SU-DHL-6 (cell line): Measurements from ENCODE around the gene CD83.

Experiments used
- H2AFZ ChIP-seq: fragments of 200-600 bp; sonication (generic); 2 replicates; pipeline ENCODE4 v1.6.1; 2014; ENCODE audit warnings: low read depth, mild to moderate bottlenecking, moderate library complexity, mixed read lengths, antibody characterized with exemption, low read length; ENCODE audit not compliant: severe bottlenecking
- H3F3A ChIP-seq: fragments of 200-600 bp; shearing (Covaris generic); 2 replicates; pipeline ENCODE4 v1.6.0; 2016; ENCODE audit warnings: antibody characterized with exemption, mild to moderate bottlenecking; ENCODE audit not compliant: insufficient read depth
- H3K27ac ChIP-seq: fragments of 200-600 bp; sonication (generic); 2 replicates; pipeline ENCODE4 v1.5.1; 2016; ENCODE audit warnings: low read depth, mild to moderate bottlenecking, low read length, moderate library complexity, mixed read lengths
- H3K27me3 ChIP-seq: fragments of 200-600 bp; sonication (generic), shearing (Covaris generic); 2 replicates; pipeline ENCODE4 v1.6.0; 2014; ENCODE audit warnings: mild to moderate bottlenecking, low read length
- H3K36me3 ChIP-seq: fragments of 200-600 bp; sonication (generic); 2 replicates; pipeline ENCODE4 v1.6.1; 2014; ENCODE audit warnings: mild to moderate bottlenecking, low read length, mixed read lengths
- H3K4me2 ChIP-seq: fragments of 300-600, 200-600 bp; shearing (Covaris generic), sonication (generic); 2 replicates; pipeline ENCODE4 v1.6.0; 2014; ENCODE audit warnings: low read length, low read depth, mild to moderate bottlenecking; ENCODE audit not compliant: poor library complexity, severe bottlenecking
- H3K4me3 ChIP-seq: fragments of 200-600 bp; sonication (generic); 2 replicates; pipeline ENCODE4 v1.5.1; 2014; ENCODE audit warnings: antibody characterized with exemption, low read length, mild to moderate bottlenecking, mixed read lengths; ENCODE audit not compliant: insufficient read depth, poor library complexity, severe bottlenecking
- H3K79me2 ChIP-seq: fragments of 200-600 bp; sonication (generic); 2 replicates; pipeline ENCODE4 v1.6.1; 2014; ENCODE audit warnings: mild to moderate bottlenecking, low read length, moderate library complexity; ENCODE audit not compliant: insufficient read depth
- H3K9ac ChIP-seq: fragments of 200-600 bp; sonication (generic); 2 replicates; pipeline ENCODE4 v1.7.0; 2014; ENCODE audit warnings: mild to moderate bottlenecking, low read length
- H3K9me2 ChIP-seq: fragments of 200-600 bp; sonication (generic); replicated peaks from 2 replicates; pipeline ENCODE4 v1.6.1; 2014; ENCODE audit warnings: low read length; ENCODE audit not compliant: insufficient read depth
- H3K9me3 ChIP-seq: fragments of 200-600 bp; sonication (generic); 2 replicates; pipeline ENCODE4 v1.6.1; 2014; ENCODE audit warnings: low read length, mixed read lengths; ENCODE audit not compliant: insufficient read depth
- H4K20me1 ChIP-seq: fragments of 200-600 bp; sonication (generic); 2 replicates; pipeline ENCODE4 v1.6.1; 2014; ENCODE audit warnings: low read depth, mild to moderate bottlenecking, antibody characterized with exemption, low read length, moderate library complexity, mixed read lengths
- EZH2phosphoT487 ChIP-seq: fragments of 200-600 bp; sonication (generic), shearing (Covaris generic); conservative IDR thresholded peaks from 2 replicates; pipeline ENCODE4 v1.6.1; 2018; ENCODE audit warnings: mild to moderate bottlenecking, antibody characterized with exemption, low read length, moderate library complexity, mixed read lengths
- TF ChIP-seq, protein P1 (sequence below): fragments of 200-600 bp; sonication (generic); IDR thresholded peaks from one replicate; pipeline ENCODE4 v1.5.1; 2017; ENCODE audit warnings: antibody characterized with exemption, mild to moderate bottlenecking, low read length, moderate library complexity; ENCODE audit not compliant: insufficient read depth, poor library complexity, severe bottlenecking

CD83 gene

DNA sequence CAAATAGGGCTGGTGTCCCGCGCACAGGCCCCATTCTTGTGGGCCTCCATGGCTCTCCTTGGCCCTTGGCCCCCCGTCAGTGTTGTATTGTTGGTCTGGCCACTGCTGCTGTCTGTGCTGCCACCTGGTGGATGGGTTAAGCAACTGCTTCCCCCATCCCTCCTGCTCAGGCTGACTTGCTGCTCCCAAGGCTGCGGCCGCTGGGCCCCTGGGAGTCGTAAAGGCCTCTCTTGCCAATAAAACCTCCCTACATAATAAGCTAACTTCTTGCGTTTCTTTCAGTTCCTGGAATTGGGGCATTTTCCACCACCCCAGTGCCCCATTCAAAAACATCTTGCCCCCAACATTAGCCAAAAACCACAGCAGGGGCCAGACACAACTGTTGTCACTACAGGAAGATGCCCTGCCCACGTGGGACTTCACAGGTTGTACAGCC, 27.1 kb downstream of the CD83 start:
- TF ChIP-seq EZH2phosphoT487: no peak
- TF ChIP-seq, protein P1, sequence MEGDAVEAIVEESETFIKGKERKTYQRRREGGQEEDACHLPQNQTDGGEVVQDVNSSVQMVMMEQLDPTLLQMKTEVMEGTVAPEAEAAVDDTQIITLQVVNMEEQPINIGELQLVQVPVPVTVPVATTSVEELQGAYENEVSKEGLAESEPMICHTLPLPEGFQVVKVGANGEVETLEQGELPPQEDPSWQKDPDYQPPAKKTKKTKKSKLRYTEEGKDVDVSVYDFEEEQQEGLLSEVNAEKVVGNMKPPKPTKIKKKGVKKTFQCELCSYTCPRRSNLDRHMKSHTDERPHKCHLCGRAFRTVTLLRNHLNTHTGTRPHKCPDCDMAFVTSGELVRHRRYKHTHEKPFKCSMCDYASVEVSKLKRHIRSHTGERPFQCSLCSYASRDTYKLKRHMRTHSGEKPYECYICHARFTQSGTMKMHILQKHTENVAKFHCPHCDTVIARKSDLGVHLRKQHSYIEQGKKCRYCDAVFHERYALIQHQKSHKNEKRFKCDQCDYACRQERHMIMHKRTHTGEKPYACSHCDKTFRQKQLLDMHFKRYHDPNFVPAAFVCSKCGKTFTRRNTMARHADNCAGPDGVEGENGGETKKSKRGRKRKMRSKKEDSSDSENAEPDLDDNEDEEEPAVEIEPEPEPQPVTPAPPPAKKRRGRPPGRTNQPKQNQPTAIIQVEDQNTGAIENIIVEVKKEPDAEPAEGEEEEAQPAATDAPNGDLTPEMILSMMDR: peak; percentile 99
- Histone ChIP-seq H3K36me3 (no peaks in the 10 kb centered on the region), H3K27me3 (no peaks in the 10 kb centered on the region), H3K27ac (no peak overlapping the region), H3K4me3 (no peak overlapping the region), H3K4me2 (no peak overlapping the region), H3K79me2 (no peaks in the 10 kb centered on the region), H3K9me3 (no peaks in the 10 kb centered on the region), H4K20me1 (no peaks in the 10 kb centered on the region), H3K9ac (no peak overlapping the region), H3F3A (no peaks in the 10 kb centered on the region), H3K9me2 (no peaks in the 10 kb centered on the region), H2AFZ (no peak overlapping the region)

- TF ChIP-seq, protein P1: no peak
- no peak for TF ChIP-seq EZH2phosphoT487
Measured at GRCh38 chr6:14146506-14147096, 29.0 kb downstream of the CD83 start.

DNA sequence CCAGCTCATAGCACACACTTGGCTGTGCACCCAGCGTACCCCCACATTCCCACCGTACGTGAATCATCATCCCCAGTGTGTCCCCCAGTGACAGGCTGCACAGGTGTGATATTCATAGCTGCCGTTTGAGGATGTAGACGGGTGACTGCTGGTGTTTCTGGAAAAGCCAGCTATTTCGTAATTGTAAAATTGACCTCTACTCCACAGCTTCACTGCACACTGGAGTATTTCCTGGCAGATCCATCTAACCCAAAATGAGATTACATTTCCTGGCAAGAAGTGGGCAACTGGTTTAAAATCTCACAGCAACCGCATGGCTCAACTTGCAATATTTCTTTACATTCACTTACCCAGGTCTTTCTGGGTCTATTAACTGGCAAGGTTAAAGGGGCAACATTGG, 30.3 kb downstream of the CD83 start:
- no peak for TF ChIP-seq EZH2phosphoT487
- TF ChIP-seq, protein P1: no peak
- no peaks in the 10 kb centered on the region for H3K79me2 ChIP-seq
- no peaks in the 10 kb centered on the region for H3F3A ChIP-seq
- no peaks in the 10 kb centered on the region for H3K9me3 ChIP-seq
- no peak overlapping the region for H3K4me3 ChIP-seq
- no peak overlapping the region for H3K4me2 ChIP-seq
- no peak overlapping the region for H3K9ac ChIP-seq
- no peaks in the 10 kb centered on the region for H3K27me3 ChIP-seq
- H3K27ac ChIP-seq: no peak overlapping the region
- H3K36me3 ChIP-seq: no peaks in the 10 kb centered on the region
- H2AFZ ChIP-seq: no peak overlapping the region
- no peaks in the 10 kb centered on the region for H3K9me2 ChIP-seq
- no peaks in the 10 kb centered on the region for H4K20me1 ChIP-seq

More at GRCh38 chr6:14146506-14147096, 29.0 kb downstream of the CD83 start:
- Histone ChIP-seq H3F3A (no peaks in the 10 kb centered on the region), H4K20me1 (no peaks in the 10 kb centered on the region), H3K9ac (no peak overlapping the region), H2AFZ (no peak overlapping the region), H3K9me2 (no peaks in the 10 kb centered on the region), H3K9me3 (no peaks in the 10 kb centered on the region), H3K79me2 (no peaks in the 10 kb centered on the region), H3K4me2 (no peak overlapping the region), H3K27ac (no peak overlapping the region), H3K27me3 (no peaks in the 10 kb centered on the region), H3K36me3 (no peaks in the 10 kb centered on the region), H3K4me3 (no peak overlapping the region)
